GM12874 (cell line): ENCODE measurements around the gene NRK.

Source experiments
- TF ChIP-seq, protein P1 (sequence below): IDR thresholded peaks from 2 replicates; pipeline ENCODE4 v1.5.1; 2011; ENCODE audit warnings: low read depth, mild to moderate bottlenecking, control low read depth, low read length, moderate library complexity; ENCODE audit not compliant: insufficient read depth

NRK gene

DNA sequence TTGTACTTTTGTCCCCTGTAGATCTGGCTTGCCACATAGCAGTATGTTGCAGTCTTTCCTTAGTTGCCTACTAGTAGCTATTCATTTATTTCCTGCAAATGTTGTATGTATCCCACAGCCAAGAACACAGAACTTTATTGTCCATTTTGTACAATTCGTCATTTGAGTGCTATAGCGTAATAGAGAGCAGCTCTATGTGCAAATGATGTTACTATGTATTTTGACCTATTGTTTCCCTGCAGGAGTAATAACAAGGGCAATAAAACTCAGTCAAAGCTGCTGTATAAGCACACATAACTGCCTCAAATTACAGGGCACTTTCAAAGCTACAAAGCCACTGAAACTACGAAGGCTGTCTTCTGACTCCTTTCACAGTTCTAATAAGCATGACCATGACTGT, 48.1 kb downstream of the NRK start:
- TF ChIP-seq, protein P1, sequence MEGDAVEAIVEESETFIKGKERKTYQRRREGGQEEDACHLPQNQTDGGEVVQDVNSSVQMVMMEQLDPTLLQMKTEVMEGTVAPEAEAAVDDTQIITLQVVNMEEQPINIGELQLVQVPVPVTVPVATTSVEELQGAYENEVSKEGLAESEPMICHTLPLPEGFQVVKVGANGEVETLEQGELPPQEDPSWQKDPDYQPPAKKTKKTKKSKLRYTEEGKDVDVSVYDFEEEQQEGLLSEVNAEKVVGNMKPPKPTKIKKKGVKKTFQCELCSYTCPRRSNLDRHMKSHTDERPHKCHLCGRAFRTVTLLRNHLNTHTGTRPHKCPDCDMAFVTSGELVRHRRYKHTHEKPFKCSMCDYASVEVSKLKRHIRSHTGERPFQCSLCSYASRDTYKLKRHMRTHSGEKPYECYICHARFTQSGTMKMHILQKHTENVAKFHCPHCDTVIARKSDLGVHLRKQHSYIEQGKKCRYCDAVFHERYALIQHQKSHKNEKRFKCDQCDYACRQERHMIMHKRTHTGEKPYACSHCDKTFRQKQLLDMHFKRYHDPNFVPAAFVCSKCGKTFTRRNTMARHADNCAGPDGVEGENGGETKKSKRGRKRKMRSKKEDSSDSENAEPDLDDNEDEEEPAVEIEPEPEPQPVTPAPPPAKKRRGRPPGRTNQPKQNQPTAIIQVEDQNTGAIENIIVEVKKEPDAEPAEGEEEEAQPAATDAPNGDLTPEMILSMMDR: no peak

DNA sequence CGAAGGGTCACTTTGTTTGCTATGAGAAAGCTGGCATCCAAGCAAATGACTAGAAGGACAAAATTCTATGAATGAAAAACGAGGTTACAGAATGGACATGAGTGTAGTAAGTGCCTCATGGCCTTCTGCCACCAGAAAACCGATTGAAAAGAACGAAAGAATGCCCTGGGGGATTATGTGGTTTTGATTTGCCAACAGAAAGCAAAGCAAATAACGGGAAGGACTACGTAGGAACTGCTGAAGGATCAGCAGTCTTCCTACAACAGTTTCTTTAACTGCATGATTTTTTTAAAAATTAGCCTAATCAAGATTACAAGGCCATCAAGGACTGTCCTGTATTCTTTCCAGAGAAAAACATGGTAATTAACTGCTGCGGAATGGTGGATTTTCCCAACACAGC, 50.6 kb downstream of the NRK start:
- TF ChIP-seq, protein P1: no peak

DNA sequence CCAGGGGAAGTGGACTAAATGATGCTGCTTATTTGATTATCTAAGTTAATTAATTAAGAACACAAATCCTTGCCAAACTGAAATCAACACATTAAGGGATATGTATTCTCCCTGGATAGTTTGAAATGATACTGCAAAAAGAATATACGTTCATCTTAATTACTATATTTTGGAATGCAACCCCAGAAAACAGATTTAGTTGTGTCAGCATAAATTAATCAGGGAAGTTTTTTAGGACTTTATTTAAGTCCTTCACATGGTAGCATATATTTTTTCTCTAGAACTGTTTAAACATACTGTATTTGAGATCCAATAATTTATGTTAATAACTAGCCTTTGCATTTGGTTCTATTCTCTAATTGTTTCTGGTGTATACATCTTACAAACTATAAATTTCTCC, 52.5 kb downstream of the NRK start:
- TF ChIP-seq, protein P1: no peak

DNA sequence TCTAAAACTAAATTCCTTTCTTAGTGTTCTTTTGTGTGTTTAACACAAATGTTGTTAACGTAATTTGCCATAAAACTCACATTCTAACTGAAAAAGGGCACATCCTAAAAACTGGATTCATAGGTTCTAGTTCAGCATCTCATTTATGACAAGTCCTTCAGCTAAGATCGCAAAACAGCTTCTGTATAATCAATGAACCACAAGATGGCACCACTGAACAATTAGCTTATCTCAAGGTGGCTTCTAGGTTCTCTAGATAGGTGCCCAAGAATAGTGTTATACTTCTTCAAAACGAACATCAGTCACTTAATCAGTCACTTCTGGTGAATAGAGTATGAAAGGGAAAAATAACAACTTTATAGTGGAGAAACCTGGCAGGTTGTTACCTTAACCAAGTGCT, 54.3 kb downstream of the NRK start:
- TF ChIP-seq, protein P1: no peak

DNA sequence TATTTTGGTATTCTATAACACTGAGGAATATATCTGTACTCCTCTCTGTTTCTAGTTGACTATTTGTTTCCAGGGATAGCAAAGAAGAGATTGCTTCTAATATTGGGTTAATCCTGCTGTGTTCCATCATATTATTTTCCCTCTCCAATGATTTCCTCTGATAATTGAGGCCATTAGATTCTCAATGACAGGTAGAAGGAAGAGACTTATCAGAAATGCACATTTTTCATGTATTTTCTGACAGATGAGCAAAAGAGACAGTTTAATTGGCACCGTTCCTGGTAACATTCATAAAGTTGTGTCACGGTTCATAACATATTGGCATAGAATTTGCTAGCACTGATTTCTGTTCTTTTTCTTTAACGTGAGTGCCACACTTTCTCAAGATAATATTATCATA, 58.2 kb downstream of the NRK start:
- TF ChIP-seq, protein P1: no peak

DNA sequence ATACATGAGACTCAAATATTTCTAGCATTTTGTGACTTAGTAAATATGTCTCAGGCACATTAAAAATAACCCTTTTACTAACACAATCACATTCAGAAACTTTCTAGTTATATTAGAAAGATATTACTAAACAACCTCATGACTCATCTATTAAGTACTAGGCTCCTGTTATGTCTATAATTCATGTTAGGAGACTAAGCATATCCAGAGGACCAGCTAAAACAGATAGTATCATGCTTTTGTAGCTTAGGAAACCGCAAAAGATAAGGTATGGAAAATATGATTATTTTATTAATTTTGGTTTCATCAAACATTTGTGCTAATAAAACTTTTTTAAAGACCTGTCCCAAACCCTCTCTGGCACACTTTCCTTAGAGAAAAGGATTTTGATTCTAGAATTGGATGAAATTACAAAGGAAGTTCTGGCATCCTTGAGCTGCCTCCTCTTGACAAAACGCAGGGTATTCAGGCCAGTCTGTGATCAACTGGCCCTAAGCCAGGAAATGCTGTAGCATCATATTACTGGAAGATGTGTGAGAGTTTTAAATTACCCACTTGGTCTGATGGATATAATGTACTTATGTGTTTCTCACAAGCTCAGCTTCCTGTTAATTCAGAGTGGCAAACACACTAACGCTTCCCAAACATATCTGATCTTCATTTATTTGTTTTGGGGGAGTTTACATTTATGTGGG, 60.4 kb downstream of the NRK start:
- TF ChIP-seq, protein P1: no peak

DNA sequence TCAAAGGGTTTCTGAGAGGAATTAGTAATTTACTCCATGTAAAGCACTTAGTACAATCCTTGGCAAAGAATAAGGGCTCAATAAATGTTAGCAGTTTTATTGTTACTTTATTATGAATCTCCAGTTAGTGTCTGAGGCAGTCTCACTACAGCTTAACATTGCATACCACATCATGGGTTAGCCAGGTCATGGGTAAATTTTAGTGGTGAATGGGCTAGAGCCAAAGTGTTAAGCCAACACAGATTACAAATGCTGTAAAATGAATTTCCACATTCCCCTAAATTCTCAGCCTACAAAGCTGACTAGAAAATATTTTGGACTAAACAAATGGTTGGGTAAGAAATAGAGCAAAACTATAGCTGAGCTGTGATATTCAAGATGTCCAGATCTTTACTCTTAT, 72.4 kb downstream of the NRK start:
- TF ChIP-seq, protein P1: no peak
